AG09309 (cell line): ENCODE data around the gene PLCG1.

Experiments
- DNase-seq: peaks from one replicate; pipeline ENCODE4 v3.0.0-alpha.2; 2010; ENCODE audit warnings: low read depth
- H3K4me3 ChIP-seq: 2 replicates; pipeline ENCODE4 v1.5.1; 2011; ENCODE audit warnings: mild to moderate bottlenecking, low read depth, low read length, moderate library complexity; ENCODE audit not compliant: control insufficient read depth
- CTCF ChIP-seq: IDR thresholded peaks from 2 replicates; pipeline ENCODE4 v1.5.1; 2011; ENCODE audit warnings: mild to moderate bottlenecking, low read depth, low read length, inconsistent platforms; ENCODE audit not compliant: insufficient read depth, control insufficient read depth; ENCODE audit errors: missing control alignments

PLCG1 gene

DNA sequence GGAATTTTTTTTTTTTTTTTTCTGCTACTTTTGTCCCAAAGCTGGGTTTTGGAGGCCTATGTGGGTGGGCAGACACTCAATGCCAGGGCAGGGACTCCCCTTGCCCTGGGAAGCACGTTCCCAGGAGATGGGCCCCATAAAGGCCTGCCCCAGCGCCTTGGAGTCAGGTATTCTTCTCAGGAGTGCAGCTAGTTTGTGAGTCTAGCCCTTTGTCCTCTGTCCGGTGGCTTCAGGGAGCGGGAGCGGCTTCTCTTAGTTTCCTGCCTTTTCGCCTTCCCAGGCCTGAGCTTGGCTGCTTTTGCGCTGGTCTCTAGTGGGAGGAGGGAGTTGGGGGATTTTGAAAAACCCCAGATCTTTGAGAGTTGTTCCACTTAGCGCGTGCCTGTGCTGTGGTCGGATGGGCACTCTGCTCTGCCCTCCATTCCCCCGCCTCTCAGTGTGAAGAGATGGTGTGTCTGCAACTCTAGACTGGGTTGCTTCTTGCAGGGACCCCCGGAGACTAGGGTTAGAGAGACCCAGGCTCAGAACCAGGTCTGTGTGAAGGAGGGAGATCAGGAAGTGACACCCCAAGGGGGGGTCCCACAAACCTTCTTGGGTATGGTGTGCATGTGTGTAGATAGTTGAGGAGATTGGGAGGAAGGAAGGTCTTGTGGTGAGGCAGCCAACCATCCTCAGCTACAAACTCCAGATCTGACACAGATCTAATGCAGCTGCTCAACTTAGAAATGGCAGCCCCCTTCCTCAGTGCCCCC lies 1.3 kb downstream of the PLCG1 start:
- H3K4me3 ChIP-seq: peak overlapping the region; percentile 50
- no peak for TF ChIP-seq CTCF
- no peak for DNase-seq

DNA sequence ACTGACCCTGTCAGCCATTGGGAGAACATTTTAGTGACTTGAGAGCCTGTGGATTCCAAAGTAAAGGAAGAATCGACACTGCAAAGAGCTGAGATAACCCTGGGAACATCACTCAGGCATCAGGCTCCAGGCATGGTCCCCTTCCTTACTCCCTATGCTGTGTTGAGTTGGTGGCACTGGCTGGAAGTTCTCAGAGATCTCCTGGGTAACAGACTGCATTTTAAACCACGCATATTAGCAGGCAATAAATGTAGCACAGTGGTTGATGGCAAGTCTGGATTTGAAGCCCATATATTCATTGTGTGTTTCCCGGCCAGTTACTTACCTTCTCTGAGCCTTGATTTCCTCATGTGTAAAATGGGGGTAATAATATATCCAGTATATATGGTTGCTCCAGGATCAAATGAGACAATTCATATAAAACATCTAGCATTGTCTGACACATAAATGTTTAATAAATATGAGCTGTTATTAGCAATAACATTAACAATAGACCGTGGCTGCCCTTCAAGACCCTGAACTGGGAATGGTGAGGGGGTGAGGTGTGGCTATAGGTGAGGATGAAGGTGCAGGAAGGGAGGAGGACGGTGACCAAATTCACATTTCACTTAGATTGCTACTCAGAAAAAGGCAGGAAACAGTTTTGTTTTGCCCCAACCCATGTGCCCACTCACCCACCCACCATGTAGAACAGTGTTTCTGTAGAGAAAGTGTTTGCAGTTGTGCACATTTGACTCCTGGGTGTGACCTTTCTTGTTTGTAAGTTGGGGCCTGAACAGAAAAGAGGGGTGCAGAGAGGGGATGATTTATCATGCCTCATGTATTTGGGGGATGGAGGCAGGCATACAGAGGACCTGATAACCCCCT lies 2.1 kb downstream of the PLCG1 start:
- DNase-seq: no peak
- peak overlapping the region; percentile 50 for H3K4me3 ChIP-seq
- TF ChIP-seq CTCF: no peak

- TF ChIP-seq CTCF: no peak
- no peak overlapping the region for H3K4me3 ChIP-seq
These were observed 3.1 kb downstream of the PLCG1 start for GRCh38 chr20:41140226-41141133.

DNA sequence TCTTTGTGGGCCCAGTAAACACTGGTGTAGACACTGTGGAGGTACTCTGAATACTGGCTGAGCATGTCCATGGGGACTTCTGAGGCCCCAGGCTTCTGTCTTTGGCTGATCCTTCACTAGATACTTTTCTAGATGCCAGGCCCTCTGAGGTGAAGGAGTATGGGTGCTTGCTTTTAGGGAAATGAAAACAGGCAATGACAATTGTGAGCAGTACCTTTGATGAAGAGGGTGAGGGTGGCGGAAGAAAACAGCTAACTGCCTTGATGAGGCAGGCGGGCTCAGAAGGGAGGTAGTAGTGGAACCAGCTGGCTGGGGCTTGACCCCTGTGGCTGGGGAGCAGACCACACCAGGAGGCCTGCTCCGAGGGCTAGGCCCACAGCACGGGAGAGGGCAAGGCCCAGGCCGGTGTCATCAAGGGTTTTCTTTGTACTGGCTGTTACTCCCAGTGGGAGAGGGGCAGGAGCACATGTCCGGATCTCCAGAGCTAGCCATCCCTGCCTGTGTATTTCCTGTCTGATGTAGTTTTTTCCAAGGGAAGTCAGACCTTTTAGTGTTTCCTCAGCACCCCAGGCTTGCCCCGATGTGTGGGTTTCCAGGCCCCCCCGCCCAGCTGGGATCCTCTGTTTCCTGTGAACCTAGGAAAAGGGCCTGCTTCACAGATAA lies 3.9 kb downstream of the PLCG1 start:
- no peak for DNase-seq
- no peak overlapping the region for H3K4me3 ChIP-seq
- TF ChIP-seq CTCF: no peak

More at GRCh38 chr20:41140226-41141133, 3.1 kb downstream of the PLCG1 start:
- no peak for DNase-seq

- no peak for TF ChIP-seq CTCF
- no peak overlapping the region for H3K4me3 ChIP-seq
- DNase-seq: no peak
These were observed 4.9 kb downstream of the PLCG1 start for GRCh38 chr20:41142245-41142644.
